ENCODE data around the gene ADAMTSL5.

Gene ADAMTSL5

GRCh38 chr19:1475751-1476437 lies 36.9 kb downstream of the ADAMTSL5 start:
- Histone ChIP-seq H3K4me1 (peaks cover 3 to 46% (median 39%) of the 10 kb centered on the region in 4 donors), H3K27me3 (peaks cover 14 to 63% of the 10 kb centered on the region in 2 donors), H3K27ac (no peak overlapping the region), H3K4me3 (no peak overlapping the region), H3K36me3 (peaks cover 0 to 30% (median 30%) of the 10 kb centered on the region in 3 donors), H3K9me3 (no peaks in the 10 kb centered on the region)
- intact Hi-C loops (cut with DNase I; ENCODE audit: low total_unique reads), result no loop called here
- DNase-seq, result no peak
- TF ChIP-seq CTCF (IDR thresholded peaks at IDR 0.05), result no peak

GRCh38 chr19:1474765-1475351 lies 38.0 kb downstream of the ADAMTSL5 start:
- Histone ChIP-seq H3K9me3 (no peaks in the 10 kb centered on the region), H3K27ac (no peak overlapping the region), H3K36me3 (peaks cover 0 to 30% (median 30%) of the 10 kb centered on the region in 3 donors), H3K4me3 (no peak overlapping the region), H3K27me3 (peaks cover 24 to 74% of the 10 kb centered on the region in 2 donors), H3K4me1 (peaks cover 10 to 57% (median 49%) of the 10 kb centered on the region in 4 donors)
- no peak for DNase-seq
- intact Hi-C loops (cut with DNase I; ENCODE audit: low total_unique reads), result no loop called here
- no peak for TF ChIP-seq CTCF (IDR thresholded peaks at IDR 0.05)

GRCh38 chr19:1474011-1474764 lies 38.6 kb downstream of the ADAMTSL5 start:
- Histone ChIP-seq H3K9me3 (no peaks in the 10 kb centered on the region), H3K27me3 (peaks cover 24 to 80% of the 10 kb centered on the region in 2 donors), H3K4me3 (no peak overlapping the region), H3K36me3 (peaks cover 0 to 30% (median 30%) of the 10 kb centered on the region in 3 donors), H3K27ac (no peak overlapping the region), H3K4me1 (peaks cover 10 to 57% (median 48%) of the 10 kb centered on the region in 4 donors)
- DNase-seq, result no peak
- TF ChIP-seq CTCF (IDR thresholded peaks at IDR 0.05), result no peak
- intact Hi-C loops (cut with DNase I; ENCODE audit: low total_unique reads), result no loop called here

GRCh38 chr19:1473085-1473851 lies 39.6 kb downstream of the ADAMTSL5 start:
- DNase-seq, result no peak
- H3K27ac ChIP-seq, result no peak overlapping the region
- no peak for TF ChIP-seq CTCF (IDR thresholded peaks at IDR 0.05)
- intact Hi-C loops (cut with DNase I; ENCODE audit: low total_unique reads), result no loop called here
- peaks cover 24 to 89% of the 10 kb centered on the region in 2 donors for H3K27me3 ChIP-seq
- no peak overlapping the region for H3K4me3 ChIP-seq
- peaks cover 10 to 62% (median 52%) of the 10 kb centered on the region in 4 donors for H3K4me1 ChIP-seq
- H3K9me3 ChIP-seq, result no peaks in the 10 kb centered on the region
- peaks cover 0 to 30% (median 30%) of the 10 kb centered on the region in 3 donors for H3K36me3 ChIP-seq
